NCI-H82 (cell line): ENCODE results near the gene USHBP1.
A peak's percentile ranks its signal among the peaks of the same experiment; 100 is the strongest.

ENCODE experiments used
- DNase-seq: peaks from one replicate; lab custom pipeline; 2025; lab: John Stamatoyannopoulos, UW

USHBP1 gene

DNA sequence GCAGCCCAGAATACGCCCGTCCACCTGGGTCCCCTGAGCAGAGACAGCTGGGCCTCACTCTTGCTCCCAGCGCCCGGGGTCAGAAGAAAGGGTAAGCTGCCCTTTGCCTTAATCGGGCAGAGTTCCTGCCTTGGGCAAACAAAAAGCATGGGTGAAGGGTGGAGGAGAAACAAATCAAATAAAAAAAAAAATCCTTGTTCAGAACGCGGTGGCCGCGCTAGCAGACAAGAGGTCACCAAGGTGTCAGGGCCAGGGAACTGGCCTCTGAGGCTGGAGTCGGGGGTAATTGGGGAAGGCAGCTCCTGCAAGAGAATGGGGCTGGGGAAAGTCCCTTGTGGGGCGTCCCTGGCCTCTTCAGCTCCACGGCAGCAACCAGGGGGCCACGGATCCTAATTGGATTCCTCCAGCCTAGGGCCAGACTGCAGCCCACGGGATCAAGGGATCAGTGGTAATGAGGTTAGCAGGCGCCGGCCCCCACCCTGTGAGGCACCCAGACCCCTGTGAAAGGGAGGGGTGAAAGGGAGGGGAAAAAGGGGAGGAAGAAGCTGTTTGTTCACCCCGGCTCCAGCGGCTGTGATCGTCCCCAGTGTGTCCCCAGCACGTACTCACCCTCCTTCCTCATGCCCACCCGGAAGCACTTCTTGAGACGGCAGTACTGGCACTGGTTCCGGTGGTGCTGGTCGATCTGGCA, 24.3 kb downstream of the USHBP1 start:
- DNase-seq: peak; percentile 100

DNA sequence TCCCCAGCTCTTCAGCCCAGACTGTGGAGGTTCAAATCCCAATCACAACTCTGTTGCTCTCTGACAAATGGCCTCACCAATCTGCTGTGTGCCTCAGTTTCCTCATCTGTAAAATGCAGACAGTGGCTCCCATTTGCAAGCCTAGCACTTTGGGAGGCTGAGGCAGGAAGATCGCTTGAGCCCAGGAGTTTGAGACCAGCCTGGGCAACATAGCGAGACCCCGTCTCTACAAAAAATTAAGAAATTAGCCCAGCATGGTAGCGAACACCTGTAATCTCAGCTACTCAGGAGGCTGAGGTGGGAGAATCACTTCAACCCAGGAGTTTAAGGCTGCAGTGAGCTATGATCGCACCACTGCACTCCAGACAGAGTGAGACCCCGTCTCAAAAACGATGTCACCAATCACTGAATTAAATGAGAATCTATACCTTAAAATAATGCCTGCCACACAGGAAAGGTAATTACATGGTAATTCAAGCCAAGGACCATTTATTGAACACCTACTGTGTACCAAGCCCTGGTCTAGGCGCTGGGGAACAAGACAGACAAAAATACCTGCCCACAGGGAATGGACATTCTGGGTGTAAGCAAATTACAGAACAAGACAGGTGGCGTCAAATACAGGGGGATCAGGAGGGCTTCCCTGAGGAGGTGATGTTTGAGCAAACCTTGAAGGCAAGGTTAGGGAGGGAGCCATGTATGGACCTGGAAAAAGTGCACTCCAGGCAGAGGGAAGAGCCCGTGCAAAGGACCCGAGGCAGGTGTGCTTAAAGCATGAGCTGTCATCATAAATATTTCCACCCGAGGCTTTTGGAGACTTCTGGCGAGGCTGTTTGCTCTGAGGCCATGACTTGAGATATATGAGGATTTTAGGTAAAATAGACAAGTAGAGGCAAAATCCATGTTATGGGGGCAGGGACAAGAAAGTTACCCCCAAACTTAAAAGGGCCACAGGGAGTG, 26.5 kb downstream of the USHBP1 start:
- DNase-seq: no peak

DNA sequence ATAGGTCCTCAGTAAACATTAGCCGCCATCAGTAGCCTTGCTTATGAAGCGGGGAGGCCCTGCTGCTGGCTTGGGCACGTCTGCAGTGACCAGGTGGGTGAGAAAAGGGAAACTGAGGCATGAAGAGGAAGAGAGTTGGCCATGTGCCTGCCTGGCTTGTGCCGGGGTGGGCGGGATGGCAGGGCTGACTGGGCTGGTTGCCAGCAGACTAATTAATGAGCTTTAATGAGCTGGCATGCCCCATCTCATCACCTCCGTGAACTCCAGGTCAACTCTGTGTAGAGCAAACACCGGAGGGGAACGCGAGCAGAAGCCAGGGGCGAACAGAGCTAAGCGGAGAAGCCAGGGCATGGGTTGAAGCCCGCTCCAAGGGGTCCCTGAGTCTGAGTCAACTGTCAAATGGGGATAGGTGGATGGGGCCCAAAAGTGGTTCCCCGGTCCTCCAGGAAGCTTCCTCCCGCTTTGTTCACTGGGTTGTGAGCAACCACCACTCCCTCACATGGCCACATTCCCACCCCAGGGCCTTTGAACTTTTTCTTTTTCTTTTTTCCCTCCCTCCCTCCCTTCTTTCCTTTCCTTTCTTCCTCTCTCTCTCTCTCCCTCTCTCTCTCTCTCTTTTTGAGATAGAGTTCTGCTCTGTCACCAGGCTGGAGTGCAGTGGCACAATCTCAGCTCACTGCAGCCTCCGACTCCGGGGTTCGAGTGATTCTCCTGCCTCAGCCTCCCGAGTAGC, 27.6 kb downstream of the USHBP1 start:
- peak; percentile 90 for DNase-seq

GRCh38 chr19:17235971-17236777, 28.4 kb downstream of the USHBP1 start:
- DNase-seq: peak; percentile 97

GRCh38 chr19:17235300-17235970, 29.1 kb downstream of the USHBP1 start:
- DNase-seq: peak; percentile 84

- peak; percentile 91 for DNase-seq
Measured at GRCh38 chr19:17234911-17235299, 29.6 kb downstream of the USHBP1 start.

DNA sequence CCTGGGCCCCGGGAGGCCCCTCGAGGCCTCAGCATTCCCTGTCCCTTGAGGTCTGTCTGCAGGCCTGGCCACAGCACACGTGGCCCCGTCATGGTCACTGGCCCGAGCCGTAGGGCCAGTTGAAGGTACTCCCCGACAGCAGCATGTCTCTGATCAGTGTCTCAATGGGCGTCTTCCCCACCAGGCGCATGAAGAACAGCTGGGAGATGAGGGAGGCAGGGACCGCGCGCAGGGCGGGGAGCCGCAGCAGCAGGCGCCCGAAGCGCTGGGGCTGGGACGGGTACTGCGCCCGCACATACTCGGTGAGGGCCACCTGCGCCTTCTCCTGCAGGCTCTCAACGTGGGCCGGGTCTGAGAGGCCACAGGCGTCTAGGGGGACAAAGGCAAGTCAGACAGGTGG, 32.3 kb downstream of the USHBP1 start:
- DNase-seq: no peak

DNA sequence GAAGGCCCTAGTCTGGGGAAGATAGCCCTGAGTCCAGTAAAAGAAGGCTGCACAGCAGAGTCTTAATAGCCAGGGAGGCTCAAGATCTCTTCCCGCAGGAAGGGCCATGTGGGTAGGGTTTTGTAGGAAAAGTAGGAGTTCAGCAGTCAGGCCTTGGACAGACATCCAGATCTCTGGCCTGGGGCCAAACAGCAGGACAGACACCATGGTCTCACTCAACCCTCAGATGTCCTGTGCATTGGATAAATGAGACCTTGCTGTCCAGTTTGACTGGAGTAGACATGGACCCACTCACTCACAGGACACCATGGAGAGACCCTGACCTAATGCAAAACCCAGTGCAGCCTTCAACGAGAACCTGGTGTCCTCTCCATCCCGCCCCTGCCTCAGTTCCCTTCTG, 34.7 kb downstream of the USHBP1 start:
- DNase-seq: peak; percentile 58

GRCh38 chr19:17227798-17228367, 36.7 kb downstream of the USHBP1 start:
- peak; percentile 80 for DNase-seq

GRCh38 chr19:17226002-17226933, 38.3 kb downstream of the USHBP1 start, which contains the start of gene OCEL1:
Gene OCEL1, plus strand, starts transcription at chr19:17226226. Its CDS starts 22 bp downstream, at chr19:17226248.
- DNase-seq: peak; percentile 100

DNA sequence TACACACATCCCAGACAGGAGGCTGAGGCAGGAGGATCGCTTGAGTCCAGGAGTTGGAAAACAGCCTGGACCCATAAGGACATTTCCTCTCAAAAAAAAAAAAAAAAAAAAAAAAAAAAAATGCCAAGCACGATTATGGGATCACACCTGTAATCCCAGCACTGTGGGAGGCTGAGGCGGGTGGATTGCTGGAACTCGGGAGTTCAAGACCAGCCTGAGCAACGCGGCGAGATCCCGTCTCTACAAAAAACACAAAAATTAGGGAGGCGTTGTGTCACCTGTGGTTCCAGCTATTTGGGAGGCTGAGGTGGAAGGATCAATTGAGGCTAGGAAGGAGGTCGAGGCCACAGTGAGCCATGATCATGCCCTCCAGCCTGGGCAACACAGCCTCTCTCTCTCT, 39.5 kb downstream of the USHBP1 start:
- DNase-seq: peak; percentile 45

DNA sequence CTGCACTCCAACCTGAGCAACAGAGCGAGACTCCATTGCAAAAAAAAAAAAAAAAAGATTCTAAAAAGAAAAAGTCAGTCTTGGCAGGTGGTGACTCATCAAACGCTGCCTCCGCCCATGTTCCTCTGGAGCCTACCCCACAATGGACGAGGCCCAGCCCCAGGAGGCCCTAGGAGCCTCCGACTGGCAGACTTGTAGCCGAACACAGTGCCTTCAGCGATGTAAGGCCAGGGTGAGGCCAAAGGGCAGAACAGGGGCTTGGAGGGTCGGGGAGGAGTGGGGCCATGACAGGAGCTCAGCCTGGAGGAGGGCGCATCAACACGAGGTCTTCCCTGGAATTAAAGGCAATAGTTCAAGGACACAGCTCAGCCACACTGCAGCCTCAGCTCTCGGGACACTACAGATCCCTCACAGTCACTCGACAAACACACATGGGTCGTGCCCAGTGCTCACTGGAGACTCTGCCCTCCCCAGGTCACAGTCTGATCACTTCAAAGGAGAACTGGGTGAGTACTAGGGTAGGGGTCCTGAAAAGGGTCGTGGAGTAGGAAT, 44.3 kb downstream of the USHBP1 start:
- no peak for DNase-seq

DNA sequence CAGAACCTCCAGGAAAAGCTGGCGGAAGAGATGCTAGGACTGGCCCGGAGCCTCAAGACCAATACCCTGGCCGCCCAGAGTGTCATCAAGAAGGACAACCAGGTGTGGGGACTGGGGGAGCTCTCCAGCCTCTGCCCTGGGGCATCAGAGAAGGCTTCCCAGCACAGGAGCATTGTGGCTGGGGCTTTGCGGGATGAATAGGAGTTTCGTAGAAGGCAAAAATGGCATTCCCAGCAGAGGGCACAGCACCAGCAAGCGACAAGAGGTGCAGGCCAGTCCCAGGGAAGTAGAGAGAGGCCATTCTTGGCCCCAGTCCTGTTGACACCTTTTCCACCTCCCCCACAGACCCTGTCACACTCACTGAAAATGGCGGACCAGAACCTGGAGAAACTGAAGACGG, 45.3 kb downstream of the USHBP1 start:
- DNase-seq: no peak

DNA sequence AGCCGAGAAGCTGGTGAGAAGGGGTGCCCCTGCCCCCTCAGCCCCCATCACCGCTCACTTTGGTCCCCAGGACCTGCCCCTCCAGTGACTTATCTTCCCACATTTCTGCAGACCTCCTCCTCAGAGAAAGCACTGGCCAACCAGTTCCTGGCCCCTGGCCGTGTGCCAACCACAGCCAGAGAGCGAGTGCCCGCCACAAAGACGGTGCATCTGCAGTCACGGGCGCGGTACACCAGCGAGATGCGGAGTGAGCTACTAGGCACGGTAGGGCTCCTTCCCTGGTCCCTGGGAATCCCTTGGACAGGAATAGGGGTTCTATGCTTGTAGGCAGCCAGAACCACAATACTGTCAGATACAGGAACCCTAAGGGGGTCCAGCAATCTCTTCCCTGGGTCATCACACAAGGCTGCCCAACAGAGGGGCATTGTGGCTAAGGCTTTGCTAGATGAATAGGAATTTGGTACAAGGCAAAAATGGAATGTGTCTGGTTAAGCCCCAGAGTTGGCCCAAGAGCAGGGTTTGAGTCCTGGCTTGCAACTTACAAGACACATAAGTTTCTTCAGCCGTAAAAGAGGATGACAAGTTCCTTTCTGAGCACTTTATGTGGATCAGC, 48.4 kb downstream of the USHBP1 start:
- DNase-seq: no peak

GRCh38 chr19:17215127-17215971, 49.2 kb downstream of the USHBP1 start, which contains the start of gene USE1:
Gene USE1, plus strand, starts transcription at chr19:17215357. Its CDS starts 49 bp downstream, at chr19:17215406.
- peak; percentile 98 for DNase-seq

DNA sequence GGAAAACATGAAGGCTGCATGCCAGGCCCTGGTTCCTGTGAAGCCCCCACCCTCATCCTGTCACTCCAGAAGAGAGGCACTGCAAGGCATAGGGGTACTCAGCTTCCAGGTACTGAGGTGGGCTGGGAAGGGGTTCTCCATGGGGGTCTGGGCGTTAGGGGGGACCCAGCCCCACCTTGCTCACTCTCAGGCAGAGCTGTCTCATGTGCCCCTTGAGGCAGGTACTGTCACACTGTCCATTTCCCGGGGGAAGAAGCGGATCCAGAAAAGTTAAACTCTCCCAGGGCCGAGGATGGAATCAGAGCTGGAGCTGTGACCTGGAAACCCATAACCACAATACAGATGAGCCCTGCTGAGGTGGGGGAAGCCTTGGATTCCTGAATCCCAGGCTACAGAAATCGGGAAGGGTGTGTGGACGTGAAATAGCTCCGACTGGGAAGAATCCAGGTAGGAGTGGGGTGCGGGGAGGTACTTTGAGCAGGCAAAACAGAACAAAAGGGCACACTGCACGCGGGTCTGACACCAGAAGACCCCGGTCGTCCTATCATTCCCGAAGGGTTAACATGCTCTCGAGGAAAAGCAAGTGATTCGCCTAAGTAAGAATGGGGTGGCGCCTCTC, 49.9 kb downstream of the USHBP1 start:
- peak; percentile 65 for DNase-seq

DNA sequence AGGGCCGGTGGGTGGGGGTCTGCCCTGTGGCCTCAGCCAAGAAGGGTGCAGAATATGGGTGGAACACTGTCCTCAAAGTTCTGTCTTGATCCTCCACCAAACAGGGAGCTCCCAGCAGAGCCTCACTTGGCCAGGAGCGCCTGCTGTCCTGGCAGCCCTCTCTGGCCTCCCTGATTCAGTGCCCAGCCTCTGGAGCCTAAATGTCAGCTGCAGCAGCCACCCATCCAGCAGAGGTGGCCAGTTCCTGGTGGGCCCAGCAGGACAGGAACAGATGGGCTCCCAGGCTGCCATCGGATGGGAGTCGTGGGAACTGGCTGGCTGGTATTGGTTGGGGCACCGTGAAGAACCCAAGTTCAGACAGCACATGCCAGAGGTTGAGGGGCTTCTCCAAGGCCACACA, 51.2 kb downstream of the USHBP1 start:
- no peak for DNase-seq
